ENCODE measurements around the gene PIGC.
A peak's percentile ranks its signal among the peaks of the same experiment; 100 is the strongest.

Gene PIGC

GRCh38 chr1:172443666-172444453, at the start of gene PIGC:
TSS of gene PIGC (minus strand) at chr1:172444069. CDS start at chr1:172442622, 1,447 bp downstream.
- peak; percentile 90 to 94 for DNase-seq (ENCODE audit: low read depth in 2 of 2)

GRCh38 chr1:172492421-172492820, 48.6 kb upstream of the PIGC start:
- no peak for DNase-seq (ENCODE audit: low read depth in 2 of 2)

- DNase-seq (ENCODE audit: low read depth in 2 of 2): no peak
Observed at GRCh38 chr1:172489847-172490246, 46.0 kb upstream of the PIGC start.

- DNase-seq (ENCODE audit: low read depth in 2 of 2): no peak
Observed at GRCh38 chr1:172488393-172488792, 44.5 kb upstream of the PIGC start.

- no peak for DNase-seq (ENCODE audit: low read depth in 2 of 2)
Observed at GRCh38 chr1:172487550-172487949, 43.7 kb upstream of the PIGC start.

GRCh38 chr1:172486805-172487454, 43.1 kb upstream of the PIGC start:
- DNase-seq (ENCODE audit: low read depth in 2 of 2): no peak

- no peak for DNase-seq (ENCODE audit: low read depth in 2 of 2)
Observed at GRCh38 chr1:172485626-172486025, 41.8 kb upstream of the PIGC start.

- no peak for DNase-seq (ENCODE audit: low read depth in 2 of 2)
Observed at GRCh38 chr1:172484252-172484651, 40.4 kb upstream of the PIGC start.

GRCh38 chr1:172483448-172483847, 39.6 kb upstream of the PIGC start:
- no peak for DNase-seq (ENCODE audit: low read depth in 2 of 2)

- DNase-seq (ENCODE audit: low read depth in 2 of 2): no peak
Observed at GRCh38 chr1:172482044-172482443, 38.2 kb upstream of the PIGC start.

GRCh38 chr1:172480431-172480830, 36.6 kb upstream of the PIGC start:
- no peak for DNase-seq (ENCODE audit: low read depth in 2 of 2)

- DNase-seq (ENCODE audit: low read depth in 2 of 2): no peak
Observed at GRCh38 chr1:172478485-172478884, 34.6 kb upstream of the PIGC start.

GRCh38 chr1:172477741-172478140, 33.9 kb upstream of the PIGC start:
- DNase-seq (ENCODE audit: low read depth in 2 of 2): no peak

- no peak for DNase-seq (ENCODE audit: low read depth in 2 of 2)
Observed at GRCh38 chr1:172477216-172477615, 33.3 kb upstream of the PIGC start.

- DNase-seq (ENCODE audit: low read depth in 2 of 2): no peak
Observed at GRCh38 chr1:172476218-172476811, 32.4 kb upstream of the PIGC start.

GRCh38 chr1:172473842-172474241, 30.0 kb upstream of the PIGC start:
- DNase-seq (ENCODE audit: low read depth in 2 of 2): no peak

GRCh38 chr1:172473302-172473701, 29.4 kb upstream of the PIGC start:
- DNase-seq (ENCODE audit: low read depth in 2 of 2): no peak

GRCh38 chr1:172472495-172472894, 28.6 kb upstream of the PIGC start:
- DNase-seq (ENCODE audit: low read depth in 2 of 2): no peak

- DNase-seq (ENCODE audit: low read depth in 2 of 2): no peak
Observed at GRCh38 chr1:172471666-172472065, 27.8 kb upstream of the PIGC start.

- no peak for DNase-seq (ENCODE audit: low read depth in 2 of 2)
Observed at GRCh38 chr1:172470149-172470548, 26.3 kb upstream of the PIGC start.

- DNase-seq (ENCODE audit: low read depth in 2 of 2): no peak
Observed at GRCh38 chr1:172469717-172470116, 25.8 kb upstream of the PIGC start.

- DNase-seq (ENCODE audit: low read depth in 2 of 2): no peak
Observed at GRCh38 chr1:172468296-172468695, 24.4 kb upstream of the PIGC start.

- no peak for DNase-seq (ENCODE audit: low read depth in 2 of 2)
Observed at GRCh38 chr1:172467446-172467845, 23.6 kb upstream of the PIGC start.

Data from activated CD4-positive, alpha-beta T cell treated with anti-CD3 and anti-CD28 coated beads for 24 hours (primary cell).